PC-3 (cell line): ENCODE measurements around the gene TRPC4AP.

ENCODE experiments used
- CTCF ChIP-seq: fragments of 300-600 bp; sonication (generic); conservative IDR thresholded peaks from 2 replicates; pipeline ENCODE4 v1.5.1; 2017; ENCODE audit warnings: antibody characterized with exemption, low read depth, mild to moderate bottlenecking, low read length
- EZH2 ChIP-seq: fragments of 300-600 bp; sonication (generic); IDR thresholded peaks from one replicate; pipeline ENCODE4 v1.6.1; 2017; ENCODE audit warnings: antibody characterized with exemption, mild to moderate bottlenecking, low read length; ENCODE audit not compliant: unreplicated experiment
- EZH2phosphoT487 ChIP-seq: fragments of 300-600 bp; sonication (generic); IDR thresholded peaks from 2 replicates; pipeline ENCODE4 v1.6.1; 2018; ENCODE audit warnings: mild to moderate bottlenecking, antibody characterized with exemption, low read length, borderline replicate concordance

- TF ChIP-seq CTCF (no peak), EZH2phosphoT487 (no peak), EZH2 (no peak)
Measured at GRCh38 chr20:35000922-35001595, 91.5 kb downstream of the TRPC4AP start.
